ENCODE data around the gene PKP2. TPM values are rescaled to one million over a fixed set of nuclear protein-coding genes. Genes with fewer than 3 reads are reported as not detected.

PKP2 gene
- total and polyA plus RNA-seq, 2 of the 13 experiments (the other 11 are each of a cell fraction or from before 2014, with no cell fraction given) = 15.1 to 25.3 TPM

DNA sequence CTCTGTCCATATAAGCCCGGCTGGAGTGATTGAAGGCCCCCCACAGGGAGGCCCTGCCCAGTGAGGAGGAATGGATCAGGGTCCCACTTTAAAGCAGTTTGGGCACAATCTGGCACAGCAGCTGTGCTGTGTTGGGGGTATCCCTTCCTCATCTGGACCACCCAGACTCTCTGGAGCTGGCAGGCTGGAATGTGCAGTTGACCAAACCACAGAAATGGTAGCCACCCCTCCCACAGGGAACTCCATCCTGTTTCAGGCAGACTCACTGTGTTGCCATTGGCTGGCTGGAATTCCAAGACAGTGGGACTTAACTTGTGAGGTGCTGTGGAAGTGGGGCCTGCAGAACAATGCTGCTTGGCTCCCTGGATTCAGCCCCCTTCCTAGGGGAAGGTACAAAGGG, 87.4 kb downstream of the PKP2 start (continued):
- no peak for TF ChIP-seq TARDBP (CRISPR knock-in tag; IDR thresholded peaks at IDR 0.05)
- TF ChIP-seq AGO2 (optimal IDR thresholded peaks at IDR 0.05; ENCODE audit: low read depth, low read length) = no peak
- no peak for TF ChIP-seq SRSF1 (optimal IDR thresholded peaks at IDR 0.05; ENCODE audit: low read depth, low read length)
- no peak for TF ChIP-seq ZNF768 (CRISPR knock-in tag; IDR thresholded peaks at IDR 0.05)

DNA sequence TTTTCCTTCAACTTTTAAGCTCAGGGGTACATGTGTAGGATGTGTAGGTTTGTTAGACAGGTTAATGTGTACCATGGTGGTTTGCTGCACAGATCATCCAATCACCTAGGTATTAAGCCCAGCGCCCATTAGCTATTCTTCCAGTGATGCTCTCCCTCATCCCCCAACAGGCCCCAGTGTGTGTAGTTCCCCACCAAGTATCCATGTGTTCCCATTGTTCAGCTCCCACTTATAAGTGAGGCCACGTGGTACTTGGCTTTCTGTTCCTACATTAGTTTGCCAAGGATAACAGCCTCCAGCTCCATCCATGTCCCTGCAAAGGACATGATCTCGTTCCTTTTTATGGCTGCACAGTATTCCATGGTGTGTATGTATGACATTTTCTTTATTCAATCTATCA, 92.3 kb downstream of the PKP2 start:
- H3K27ac ChIP-seq (ENCODE audit: extremely low read length, insufficient read depth, low read length) = no peak overlapping the region
- in situ Hi-C loops (cut with HindIII; ENCODE audit: extremely low pct_ligation_motif_present, low pct_unique_long_range_greater_than_20kb) = no loop called here
- ChIA-PET POLR2A (no interaction called here), CTCF (ENCODE audit: low intra/inter-chr PET ratio, low total read pairs) (no interaction called here)
- H3K79me2 ChIP-seq (ENCODE audit: insufficient read depth, low read length) = no peaks in the 10 kb centered on the region
- ATAC-seq (no peak), DNase-seq (ENCODE audit: low spot score) (no peak), FAIRE-seq (no peak)
- 96% methylated on average over 3 of the region's 3 CpGs for whole genome bisulfite sequencing (ENCODE audit: low lambda C conversion rate)
- H3K4me2 ChIP-seq (ENCODE audit: low read depth, low read length) = no peak overlapping the region
- H4K20me1 ChIP-seq (ENCODE audit: insufficient read depth, low read length) = no peaks in the 10 kb centered on the region
- no peaks in the 10 kb centered on the region for H3K4me1 ChIP-seq (ENCODE audit: insufficient read depth, low read length)
- no peak overlapping the region for H2AFZ ChIP-seq (ENCODE audit: low read length)
- H3K27me3 ChIP-seq (ENCODE audit: control insufficient read depth in 1 of 2, insufficient read depth in 2 of 2, low read length in 2 of 2) = no peaks in the 10 kb centered on the region
- BruUV-seq (replicated peaks) = no TSS peak
- no peaks in the 10 kb centered on the region for H3K9me3 ChIP-seq (ENCODE audit: low read length)
- H3K9ac ChIP-seq (ENCODE audit: insufficient read depth, low read depth, low read length) = no peak overlapping the region
- peaks cover 5 to 32% of the 10 kb centered on the region in 2 experiments for H3K36me3 ChIP-seq (replicated peaks in 1 of 2; ENCODE audit: control insufficient read depth in 1 of 2, insufficient read depth in 2 of 2, low read length in 2 of 2)
- intact Hi-C loops (cut with micrococcal nuclease; ENCODE audit: unreplicated experiment) = no loop called here
- no peak overlapping the region for H3K4me3 ChIP-seq (replicated peaks in 1 of 3; ENCODE audit: insufficient read depth in 1 of 3, low read depth in 2 of 3, low read length in 3 of 3)
- TF ChIP-seq, protein P1, sequence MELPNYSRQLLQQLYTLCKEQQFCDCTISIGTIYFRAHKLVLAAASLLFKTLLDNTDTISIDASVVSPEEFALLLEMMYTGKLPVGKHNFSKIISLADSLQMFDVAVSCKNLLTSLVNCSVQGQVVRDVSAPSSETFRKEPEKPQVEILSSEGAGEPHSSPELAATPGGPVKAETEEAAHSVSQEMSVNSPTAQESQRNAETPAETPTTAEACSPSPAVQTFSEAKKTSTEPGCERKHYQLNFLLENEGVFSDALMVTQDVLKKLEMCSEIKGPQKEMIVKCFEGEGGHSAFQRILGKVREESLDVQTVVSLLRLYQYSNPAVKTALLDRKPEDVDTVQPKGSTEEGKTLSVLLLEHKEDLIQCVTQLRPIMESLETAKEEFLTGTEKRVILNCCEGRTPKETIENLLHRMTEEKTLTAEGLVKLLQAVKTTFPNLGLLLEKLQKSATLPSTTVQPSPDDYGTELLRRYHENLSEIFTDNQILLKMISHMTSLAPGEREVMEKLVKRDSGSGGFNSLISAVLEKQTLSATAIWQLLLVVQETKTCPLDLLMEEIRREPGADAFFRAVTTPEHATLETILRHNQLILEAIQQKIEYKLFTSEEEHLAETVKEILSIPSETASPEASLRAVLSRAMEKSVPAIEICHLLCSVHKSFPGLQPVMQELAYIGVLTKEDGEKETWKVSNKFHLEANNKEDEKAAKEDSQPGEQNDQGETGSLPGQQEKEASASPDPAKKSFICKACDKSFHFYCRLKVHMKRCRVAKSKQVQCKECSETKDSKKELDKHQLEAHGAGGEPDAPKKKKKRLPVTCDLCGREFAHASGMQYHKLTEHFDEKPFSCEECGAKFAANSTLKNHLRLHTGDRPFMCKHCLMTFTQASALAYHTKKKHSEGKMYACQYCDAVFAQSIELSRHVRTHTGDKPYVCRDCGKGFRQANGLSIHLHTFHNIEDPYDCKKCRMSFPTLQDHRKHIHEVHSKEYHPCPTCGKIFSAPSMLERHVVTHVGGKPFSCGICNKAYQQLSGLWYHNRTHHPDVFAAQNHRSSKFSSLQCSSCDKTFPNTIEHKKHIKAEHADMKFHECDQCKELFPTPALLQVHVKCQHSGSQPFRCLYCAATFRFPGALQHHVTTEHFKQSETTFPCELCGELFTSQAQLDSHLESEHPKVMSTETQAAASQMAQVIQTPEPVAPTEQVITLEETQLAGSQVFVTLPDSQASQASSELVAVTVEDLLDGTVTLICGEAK (IDR thresholded peaks at IDR 0.05) = no peak
- TF ChIP-seq, protein P1 (CRISPR knock-in tag; IDR thresholded peaks at IDR 0.05) = no peak
- TF ChIP-seq ZNF839 (CRISPR knock-in tag; IDR thresholded peaks at IDR 0.05; ENCODE audit: borderline replicate concordance) = no peak
- no peak for TF ChIP-seq DPF2 (CRISPR knock-in tag; IDR thresholded peaks at IDR 0.05; ENCODE audit: borderline replicate concordance, low read depth)
- no peak for TF ChIP-seq HMG20A (CRISPR knock-in tag; IDR thresholded peaks at IDR 0.05; ENCODE audit: borderline replicate concordance)
- no peak for TF ChIP-seq ZNF564 (CRISPR knock-in tag; IDR thresholded peaks at IDR 0.05)
- TF ChIP-seq, protein P2, sequence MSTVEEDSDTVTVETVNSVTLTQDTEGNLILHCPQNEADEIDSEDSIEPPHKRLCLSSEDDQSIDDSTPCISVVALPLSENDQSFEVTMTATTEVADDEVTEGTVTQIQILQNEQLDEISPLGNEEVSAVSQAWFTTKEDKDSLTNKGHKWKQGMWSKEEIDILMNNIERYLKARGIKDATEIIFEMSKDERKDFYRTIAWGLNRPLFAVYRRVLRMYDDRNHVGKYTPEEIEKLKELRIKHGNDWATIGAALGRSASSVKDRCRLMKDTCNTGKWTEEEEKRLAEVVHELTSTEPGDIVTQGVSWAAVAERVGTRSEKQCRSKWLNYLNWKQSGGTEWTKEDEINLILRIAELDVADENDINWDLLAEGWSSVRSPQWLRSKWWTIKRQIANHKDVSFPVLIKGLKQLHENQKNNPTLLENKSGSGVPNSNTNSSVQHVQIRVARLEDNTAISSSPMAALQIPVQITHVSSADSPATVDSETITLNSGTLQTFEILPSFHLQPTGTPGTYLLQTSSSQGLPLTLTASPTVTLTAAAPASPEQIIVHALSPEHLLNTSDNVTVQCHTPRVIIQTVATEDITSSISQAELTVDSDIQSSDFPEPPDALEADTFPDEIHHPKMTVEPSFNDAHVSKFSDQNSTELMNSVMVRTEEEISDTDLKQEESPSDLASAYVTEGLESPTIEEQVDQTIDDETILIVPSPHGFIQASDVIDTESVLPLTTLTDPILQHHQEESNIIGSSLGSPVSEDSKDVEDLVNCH (CRISPR knock-in tag; IDR thresholded peaks at IDR 0.05) = no peak
- TF ChIP-seq TGIF2 (CRISPR knock-in tag; IDR thresholded peaks at IDR 0.05) = no peak
- no peak for TF ChIP-seq KAT2B (IDR thresholded peaks at IDR 0.05; ENCODE audit: borderline replicate concordance, low read depth, low read length)
- no peak for TF ChIP-seq ZSCAN9 (CRISPR knock-in tag; IDR thresholded peaks at IDR 0.05; ENCODE audit: borderline replicate concordance)
